RCC 7860 (cell line): ENCODE results near the gene NKAIN1.
"Not testable (repeated sequence)": the region's sequence is repeated elsewhere in the genome, so short reads cannot be mapped to it uniquely, and the experiment has no call there.

Experiments
- DNase-seq: peaks from one replicate; pipeline ENCODE4 v3.0.0-alpha.2; 2015; ENCODE audit warnings: low spot score
- FAIRE-seq: peaks from 2 replicates; lab custom pipeline; 2012; peaks lifted over from hg19 to GRCh38; lab: Jason Lieb, UNC

Gene NKAIN1

DNA sequence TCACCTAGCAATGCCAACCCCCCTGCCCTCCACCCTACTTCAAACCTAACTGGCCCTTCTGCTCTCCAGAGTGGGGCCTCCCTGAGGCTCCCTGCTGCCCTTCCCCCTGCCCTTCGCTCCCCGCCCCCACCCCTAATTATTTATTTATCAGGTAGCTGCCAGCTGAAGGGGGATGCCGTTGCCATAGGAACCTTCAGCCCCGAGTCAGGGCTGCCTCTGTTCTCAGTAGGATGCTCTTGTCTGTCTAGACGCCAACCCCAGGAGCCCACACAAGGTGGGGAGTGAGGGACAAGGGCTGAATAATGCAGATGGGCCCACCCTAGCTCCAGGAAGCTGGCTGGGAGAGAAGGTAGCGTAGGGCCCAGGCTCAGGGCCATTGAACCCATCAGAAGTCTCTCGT, 41.1 kb downstream of the NKAIN1 start:
- FAIRE-seq: no peak

GRCh38 chr1:31198150-31198549, 41.5 kb downstream of the NKAIN1 start:
- DNase-seq (no peak), FAIRE-seq (no peak)

More for the DNA sequence above, 41.1 kb downstream of the NKAIN1 start:
- DNase-seq: no peak

DNA sequence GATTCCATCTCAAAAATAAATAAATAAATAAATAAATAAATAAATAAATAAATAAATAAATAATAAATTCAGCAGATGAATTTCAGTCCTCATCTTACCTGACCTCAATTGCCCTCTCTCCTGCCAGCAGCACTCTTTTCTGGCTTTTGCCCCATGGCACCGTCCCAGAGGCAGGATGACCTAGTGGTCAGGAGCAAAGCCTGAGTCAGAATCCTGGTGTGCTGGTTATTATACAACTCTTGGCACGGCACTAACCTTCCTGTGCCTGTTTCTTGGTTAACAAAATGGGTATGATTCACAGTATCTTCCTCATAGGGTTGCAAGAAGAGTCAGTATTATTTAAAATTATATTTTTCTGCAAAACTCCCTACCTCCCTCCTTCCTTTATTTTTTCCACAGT, 43.0 kb downstream of the NKAIN1 start:
- DNase-seq (peak; percentile 72), FAIRE-seq (peak; percentile 96)

GRCh38 chr1:31195267-31195666, 44.4 kb downstream of the NKAIN1 start:
- FAIRE-seq, DNase-seq: not testable (repeated sequence)

DNA sequence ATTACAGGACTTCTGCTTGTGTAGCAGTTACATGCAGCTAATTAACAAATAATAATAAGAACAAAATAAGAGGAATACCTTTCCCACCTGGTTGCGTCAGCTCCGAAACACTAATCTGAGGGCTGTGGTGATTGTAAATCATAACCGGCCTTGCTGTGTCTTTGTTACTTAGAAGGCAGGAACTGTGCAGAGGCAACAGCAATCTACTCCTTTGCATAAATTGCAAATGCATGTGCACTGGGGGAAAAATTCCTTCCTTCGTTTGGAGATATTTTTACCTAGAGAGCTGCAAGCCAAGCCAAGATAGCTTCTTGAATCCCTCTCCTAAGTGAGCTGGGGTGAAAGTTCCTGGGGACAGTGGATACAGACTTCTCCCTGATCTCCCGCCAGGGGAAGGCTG, 46.0 kb downstream of the NKAIN1 start:
- no peak for FAIRE-seq

GRCh38 chr1:31191281-31191680, 48.4 kb downstream of the NKAIN1 start:
- FAIRE-seq (no peak), DNase-seq (no peak)

More for the DNA sequence above, 46.0 kb downstream of the NKAIN1 start:
- no peak for DNase-seq

GRCh38 chr1:31189696-31190674, 49.7 kb downstream of the NKAIN1 start:
- FAIRE-seq: no peak
- DNase-seq: no peak

GRCh38 chr1:31183927-31184554, 55.6 kb downstream of the NKAIN1 start:
- FAIRE-seq: no peak
- no peak for DNase-seq

DNA sequence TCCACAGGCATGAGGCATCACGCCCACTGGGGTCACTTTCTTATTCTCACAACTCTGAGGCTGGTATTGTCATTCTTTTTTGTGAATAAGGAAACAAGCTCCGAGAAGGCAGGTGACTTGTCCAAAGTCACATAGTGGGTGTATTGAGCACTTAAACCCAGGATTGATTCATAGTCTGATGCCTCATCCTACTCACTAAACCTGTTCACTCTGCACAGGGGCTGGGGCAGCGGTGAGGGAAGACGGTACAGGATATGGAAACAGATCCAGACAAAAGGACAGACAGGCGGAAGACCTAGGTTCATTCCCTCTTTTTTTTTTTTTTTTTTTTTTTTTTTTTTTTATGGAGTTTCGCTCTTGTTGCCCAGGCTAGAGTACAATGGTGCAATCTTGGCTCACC, 56.6 kb downstream of the NKAIN1 start:
- DNase-seq: no peak
- no peak for FAIRE-seq

DNA sequence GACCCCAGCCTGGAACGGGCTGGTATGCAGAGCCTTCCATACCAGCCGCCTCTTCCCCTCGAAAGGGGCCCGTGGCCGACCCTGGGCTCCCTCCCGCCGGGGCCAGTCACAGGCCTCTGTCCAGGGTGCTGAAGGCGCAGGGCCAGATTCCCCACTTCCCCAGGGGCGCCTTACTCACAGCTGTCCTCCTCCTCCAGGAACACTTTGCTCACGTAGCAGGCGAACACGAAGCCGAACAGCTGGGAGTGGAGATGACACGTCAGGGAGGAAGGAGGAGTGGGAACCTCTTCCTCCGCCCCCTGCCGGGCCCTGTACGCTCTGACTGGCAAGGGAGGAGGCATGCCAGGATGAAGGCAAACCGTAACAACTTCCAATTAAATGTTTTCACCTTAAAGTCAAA, 57.3 kb downstream of the NKAIN1 start:
- FAIRE-seq (peak; percentile 25), DNase-seq (peak; percentile 82)

DNA sequence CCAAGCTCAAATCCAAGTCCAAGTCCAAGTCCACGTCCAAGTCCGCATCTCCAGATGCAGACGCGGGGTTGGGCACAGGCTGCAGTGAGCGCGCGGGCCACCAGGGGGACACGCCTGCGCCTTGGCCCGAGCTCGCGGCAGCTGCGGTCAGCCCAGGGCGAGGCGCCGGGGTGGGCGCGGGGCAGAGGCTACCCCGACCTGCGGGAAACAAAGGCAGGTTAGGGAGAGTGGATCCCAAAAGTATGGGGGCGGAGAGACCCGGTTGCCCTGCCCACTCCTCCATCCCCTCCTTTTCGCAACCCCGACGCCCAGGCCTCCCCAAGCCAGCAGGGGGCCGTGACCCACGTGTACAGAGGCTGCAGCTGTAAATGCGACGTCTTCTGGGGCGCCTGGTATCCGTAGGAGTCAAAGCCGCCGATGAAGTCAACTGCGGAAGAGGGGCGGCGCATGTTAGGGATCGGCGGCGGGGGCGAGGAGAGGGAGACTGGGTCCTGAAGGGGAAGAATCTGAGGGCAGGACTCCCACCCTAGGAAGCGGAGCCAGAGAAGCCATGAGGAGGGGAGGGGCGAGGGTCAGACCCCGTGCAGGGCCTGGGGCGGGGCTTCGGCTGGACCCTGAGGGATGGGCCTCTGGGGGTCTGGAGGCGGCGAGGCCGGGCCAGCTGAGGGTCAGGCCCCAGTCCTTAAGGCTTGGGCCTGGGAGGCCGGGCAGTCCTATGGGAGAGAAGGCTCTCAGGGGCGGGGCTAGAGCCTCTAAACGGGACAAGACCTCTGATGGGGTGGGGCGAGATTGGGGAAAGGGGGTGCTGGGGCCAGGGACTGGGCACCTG, 58.0 kb downstream of the NKAIN1 start:
- no peak for FAIRE-seq

GRCh38 chr1:31180338-31180737, 59.3 kb downstream of the NKAIN1 start:
- FAIRE-seq: no peak
- DNase-seq: no peak

More for the DNA sequence above, 58.0 kb downstream of the NKAIN1 start:
- DNase-seq: peak; percentile 13

DNA sequence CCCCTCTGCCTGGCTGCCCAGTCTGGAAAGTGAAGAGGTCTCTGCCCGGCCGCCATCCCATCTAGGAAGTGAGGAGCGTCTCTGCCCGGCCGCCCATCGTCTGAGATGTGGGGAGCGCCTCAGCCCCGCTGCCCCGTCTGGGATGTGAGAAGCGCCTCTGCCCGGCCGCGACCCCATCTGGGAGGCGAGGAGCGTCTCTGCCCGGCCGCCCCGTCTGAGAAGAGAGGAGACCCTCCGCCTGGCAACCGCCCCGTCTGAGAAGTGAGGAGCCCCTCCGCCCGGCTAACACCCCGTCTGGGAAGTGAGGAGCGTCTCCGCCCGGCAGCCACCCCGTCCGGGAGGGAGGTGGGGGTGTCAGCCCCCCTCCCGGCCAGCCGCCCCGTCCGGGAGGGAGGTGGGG, 63.4 kb downstream of the NKAIN1 start:
- FAIRE-seq, DNase-seq: not testable (repeated sequence)

GRCh38 chr1:31170486-31170735, 69.3 kb downstream of the NKAIN1 start:
- no peak for FAIRE-seq
- no peak for DNase-seq

GRCh38 chr1:31166462-31166861, 73.2 kb downstream of the NKAIN1 start:
- FAIRE-seq: no peak
- no peak for DNase-seq

DNA sequence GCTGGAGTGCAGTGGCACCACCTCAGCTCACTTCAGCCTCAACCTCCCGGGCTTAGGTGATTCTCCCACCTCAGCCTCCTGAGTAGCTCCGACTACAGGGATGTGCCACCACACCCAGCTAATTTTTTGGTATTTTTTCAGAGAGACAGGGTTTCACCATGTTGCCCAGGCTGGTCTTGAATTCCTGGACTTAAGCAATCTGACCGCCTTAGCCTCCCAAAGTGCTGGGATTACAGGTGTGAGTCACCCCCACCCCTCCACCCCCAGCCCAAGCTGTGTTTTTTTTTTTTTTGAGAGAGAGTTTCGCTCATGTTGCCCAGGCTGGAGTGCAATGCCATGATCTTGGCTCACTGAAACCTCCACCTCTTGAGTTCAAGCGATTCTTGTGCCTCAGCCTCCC, 75.4 kb downstream of the NKAIN1 start:
- FAIRE-seq: no peak
- no peak for DNase-seq

- DNase-seq (no peak), FAIRE-seq (no peak)
These were observed 75.8 kb downstream of the NKAIN1 start for GRCh38 chr1:31163866-31164265.

DNA sequence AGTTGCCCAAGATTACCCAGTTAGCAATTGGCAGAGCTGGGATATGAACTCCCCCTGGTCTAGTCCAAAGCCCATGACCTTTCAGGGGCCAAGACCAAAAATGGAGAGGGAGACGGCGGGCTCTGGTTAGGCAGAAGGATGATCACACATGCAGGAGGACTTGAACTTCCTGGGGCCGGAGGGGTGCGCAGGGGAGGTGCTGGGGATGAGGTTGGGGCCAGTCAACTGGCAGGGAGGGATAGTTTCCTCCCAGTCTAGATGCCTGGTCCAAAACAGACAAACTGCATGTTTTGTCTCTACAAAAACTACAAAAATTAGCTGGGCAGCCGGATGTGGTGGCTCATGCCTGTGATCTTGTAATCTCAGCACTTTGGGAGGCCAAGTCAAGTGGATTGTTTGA, 78.1 kb downstream of the NKAIN1 start:
- DNase-seq (no peak), FAIRE-seq (no peak)

DNA sequence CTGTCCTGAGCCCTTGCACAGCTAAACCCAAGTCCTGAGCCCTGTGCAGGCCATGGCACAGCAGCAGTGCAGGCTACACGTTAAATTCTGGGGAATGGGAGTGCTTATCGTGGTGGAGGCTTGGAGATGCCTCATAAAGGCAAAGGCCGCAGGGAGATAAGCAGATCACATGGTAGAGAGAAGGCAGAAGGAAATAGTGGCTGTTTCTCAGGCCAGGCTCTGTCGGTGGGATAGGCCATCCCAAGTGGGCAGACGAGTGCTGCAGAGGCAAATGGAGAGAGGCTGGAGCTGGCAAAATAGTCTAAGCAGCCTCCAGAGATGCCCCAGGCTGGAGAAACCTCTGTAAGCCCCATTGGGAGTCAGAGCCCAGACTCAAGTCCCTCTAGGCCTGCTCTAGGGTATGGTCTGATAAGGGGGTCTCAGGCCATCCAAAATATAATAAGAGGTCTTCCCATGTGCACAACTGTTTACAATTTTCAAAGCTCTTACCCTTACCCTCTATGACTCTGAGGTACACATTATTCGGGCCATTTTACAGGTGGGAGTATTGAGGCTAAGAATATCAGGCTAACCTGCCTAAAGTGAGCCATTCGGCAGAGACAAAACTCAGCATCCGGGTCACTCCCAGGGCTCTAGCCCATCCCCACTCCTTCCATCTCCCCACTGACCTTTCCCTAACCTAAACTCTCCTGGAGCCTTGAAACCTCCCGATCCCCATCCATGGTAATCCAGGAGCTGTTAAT, 79.6 kb downstream of the NKAIN1 start:
- no peak for DNase-seq
- FAIRE-seq: no peak

- DNase-seq: no peak
- no peak for FAIRE-seq
These were observed 80.4 kb downstream of the NKAIN1 start for GRCh38 chr1:31159323-31159722.
